Measurements from ENCODE around the gene ARID3B.

- TF ChIP-seq EP300 (IDR thresholded peaks at IDR 0.05) (no peak), POLR2A (IDR thresholded peaks at IDR 0.05; ENCODE audit: low read length) (no peak), MAFK (IDR thresholded peaks at IDR 0.05; ENCODE audit: partially characterized antibody) (no peak), ESRRA (IDR thresholded peaks at IDR 0.05; ENCODE audit: borderline replicate concordance, low read length) (no peak), BCL3 (IDR thresholded peaks at IDR 0.05) (no peak), ELK1 (IDR thresholded peaks at IDR 0.05; ENCODE audit: low read depth, low read length) (no peak), NFE2L2 (conservative IDR thresholded peaks at IDR 0.05; ENCODE audit: low read length) (no peak), CBX8 (IDR thresholded peaks at IDR 0.05) (no peak), CEBPB (IDR thresholded peaks at IDR 0.05) (no peak)
- TF ChIP-seq, protein P1, sequence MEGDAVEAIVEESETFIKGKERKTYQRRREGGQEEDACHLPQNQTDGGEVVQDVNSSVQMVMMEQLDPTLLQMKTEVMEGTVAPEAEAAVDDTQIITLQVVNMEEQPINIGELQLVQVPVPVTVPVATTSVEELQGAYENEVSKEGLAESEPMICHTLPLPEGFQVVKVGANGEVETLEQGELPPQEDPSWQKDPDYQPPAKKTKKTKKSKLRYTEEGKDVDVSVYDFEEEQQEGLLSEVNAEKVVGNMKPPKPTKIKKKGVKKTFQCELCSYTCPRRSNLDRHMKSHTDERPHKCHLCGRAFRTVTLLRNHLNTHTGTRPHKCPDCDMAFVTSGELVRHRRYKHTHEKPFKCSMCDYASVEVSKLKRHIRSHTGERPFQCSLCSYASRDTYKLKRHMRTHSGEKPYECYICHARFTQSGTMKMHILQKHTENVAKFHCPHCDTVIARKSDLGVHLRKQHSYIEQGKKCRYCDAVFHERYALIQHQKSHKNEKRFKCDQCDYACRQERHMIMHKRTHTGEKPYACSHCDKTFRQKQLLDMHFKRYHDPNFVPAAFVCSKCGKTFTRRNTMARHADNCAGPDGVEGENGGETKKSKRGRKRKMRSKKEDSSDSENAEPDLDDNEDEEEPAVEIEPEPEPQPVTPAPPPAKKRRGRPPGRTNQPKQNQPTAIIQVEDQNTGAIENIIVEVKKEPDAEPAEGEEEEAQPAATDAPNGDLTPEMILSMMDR (IDR thresholded peaks at IDR 0.05) = no peak
- TF ChIP-seq, protein P2, sequence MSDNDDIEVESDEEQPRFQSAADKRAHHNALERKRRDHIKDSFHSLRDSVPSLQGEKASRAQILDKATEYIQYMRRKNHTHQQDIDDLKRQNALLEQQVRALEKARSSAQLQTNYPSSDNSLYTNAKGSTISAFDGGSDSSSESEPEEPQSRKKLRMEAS (IDR thresholded peaks at IDR 0.05) = no peak
Observed at GRCh38 chr15:74502301-74502700, 38.7 kb upstream of the ARID3B start.

All from A549 (cell line).